Skeletal muscle satellite cell (primary cell): ENCODE measurements around the gene COX4I2.
A peak's percentile ranks its signal among the peaks of the same experiment; 100 is the strongest.
"Not testable (repeated sequence)": the region's sequence is repeated elsewhere in the genome, so short reads cannot be mapped to it uniquely, and the experiment has no call there.

Experiments used
- H3K27me3 ChIP-seq: 2 replicates; pipeline ENCODE4 v1.7.0; 2013; ENCODE audit warnings: low read length; ENCODE audit not compliant: control insufficient read depth, insufficient read depth
- H3K36me3 ChIP-seq: 2 replicates; pipeline ENCODE4 v1.7.0; 2013; ENCODE audit warnings: mild to moderate bottlenecking, control low read depth, low read length; ENCODE audit not compliant: insufficient read depth
- H3K4me1 ChIP-seq: 2 replicates; pipeline ENCODE4 v1.7.0; 2013; ENCODE audit warnings: low read length; ENCODE audit not compliant: control insufficient read depth, insufficient read depth
- H3K4me2 ChIP-seq: 2 replicates; pipeline ENCODE4 v1.7.0; 2013; ENCODE audit warnings: mild to moderate bottlenecking, low read length
- H3K4me3 ChIP-seq: 2 replicates; pipeline ENCODE4 v1.7.0; 2013; ENCODE audit warnings: low read length
- H3K9ac ChIP-seq: 2 replicates; pipeline ENCODE4 v1.7.0; 2013; ENCODE audit warnings: mild to moderate bottlenecking, low read depth, low read length, moderate library complexity
- H3K9me3 ChIP-seq: replicated peaks from 2 replicates; pipeline ENCODE4 v1.7.0; 2013; ENCODE audit warnings: mild to moderate bottlenecking, control low read depth, low read length

The COX4I2 gene

DNA sequence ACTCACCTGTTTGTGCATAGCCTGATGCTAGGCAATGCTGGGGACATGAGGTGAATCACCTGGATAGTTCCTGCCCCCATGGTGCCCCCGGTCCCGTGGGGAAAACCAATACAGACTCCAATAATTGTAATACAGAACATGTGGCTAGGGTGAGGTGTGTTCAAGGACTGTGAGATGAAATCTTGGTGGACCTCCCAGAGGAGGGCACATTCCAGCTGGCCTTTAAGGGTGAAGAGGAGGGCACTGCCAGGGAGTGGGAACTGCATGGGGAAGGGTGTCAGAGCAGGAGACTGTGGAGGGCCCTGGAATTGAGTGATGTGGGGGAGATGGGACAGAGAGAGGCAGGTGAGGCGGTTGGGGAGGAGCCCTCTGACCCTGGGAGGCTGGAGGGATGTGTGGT lies 2.5 kb downstream of the COX4I2 start:
- Histone ChIP-seq H3K4me2 (no peak overlapping the region), H3K4me3 (no peak overlapping the region), H3K4me1 (no peaks in the 10 kb centered on the region), H3K36me3 (no peaks in the 10 kb centered on the region), H3K9me3 (no peaks in the 10 kb centered on the region), H3K27me3 (peaks cover 11% of the 10 kb centered on the region), H3K9ac (no peak overlapping the region)

- no peaks in the 10 kb centered on the region for H3K4me1 ChIP-seq
- H3K27me3 ChIP-seq = peaks cover 11% of the 10 kb centered on the region
- H3K9ac ChIP-seq = no peak overlapping the region
- no peaks in the 10 kb centered on the region for H3K9me3 ChIP-seq
- no peak overlapping the region for H3K4me2 ChIP-seq
- H3K4me3 ChIP-seq = no peak overlapping the region
- H3K36me3 ChIP-seq = no peaks in the 10 kb centered on the region
Measured at GRCh38 chr20:31641391-31641790, 3.7 kb downstream of the COX4I2 start.

DNA sequence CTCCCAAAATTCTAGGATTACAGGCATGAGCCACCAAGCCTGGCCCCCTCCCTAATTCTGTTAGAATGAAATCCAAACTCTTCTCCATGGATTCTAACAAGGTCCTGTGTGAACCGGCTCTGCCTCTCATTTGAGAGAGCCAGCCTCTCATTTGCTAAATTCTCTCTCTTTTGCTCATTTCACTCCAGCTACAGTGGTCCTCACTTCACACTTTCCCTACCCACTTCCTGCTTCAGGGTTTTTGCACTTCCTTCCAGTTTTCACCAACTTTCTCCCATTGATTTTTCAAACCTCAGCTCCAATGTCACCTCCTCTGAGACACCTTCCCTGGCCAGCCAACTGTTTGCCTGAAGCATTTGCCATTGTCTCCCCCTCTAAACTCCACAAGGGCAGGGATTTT lies 5.1 kb downstream of the COX4I2 start:
- no peaks in the 10 kb centered on the region for H3K4me1 ChIP-seq
- H3K27me3 ChIP-seq = peaks cover 11% of the 10 kb centered on the region
- no peaks in the 10 kb centered on the region for H3K36me3 ChIP-seq
- no peak overlapping the region for H3K9ac ChIP-seq
- no peak overlapping the region for H3K4me2 ChIP-seq
- no peak overlapping the region for H3K4me3 ChIP-seq
- H3K9me3 ChIP-seq = no peaks in the 10 kb centered on the region

- Histone ChIP-seq H3K9ac (no peak overlapping the region), H3K9me3 (no peaks in the 10 kb centered on the region), H3K4me3 (no peak overlapping the region), H3K4me1 (no peaks in the 10 kb centered on the region), H3K36me3 (no peaks in the 10 kb centered on the region), H3K4me2 (no peak overlapping the region), H3K27me3 (peaks cover 11% of the 10 kb centered on the region)
Measured at GRCh38 chr20:31643522-31643921, 5.8 kb downstream of the COX4I2 start.

DNA sequence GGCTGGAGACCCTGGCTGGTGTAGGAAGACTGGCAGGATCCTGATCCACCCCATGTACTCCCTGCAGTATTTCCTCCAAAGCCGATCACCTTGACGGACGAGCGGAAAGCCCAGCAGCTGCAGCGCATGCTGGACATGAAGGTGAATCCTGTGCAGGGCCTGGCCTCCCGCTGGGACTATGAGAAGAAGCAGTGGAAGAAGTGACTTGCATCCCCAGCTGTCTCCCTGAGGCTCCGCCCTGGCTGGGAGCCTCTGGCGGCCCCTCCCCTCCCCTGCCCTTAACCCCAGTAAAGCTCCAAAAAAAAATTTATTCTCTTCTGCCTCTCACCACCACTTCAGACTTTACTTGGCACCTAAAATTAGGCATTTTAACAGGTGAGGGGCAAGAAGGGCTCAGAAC lies 7.0 kb downstream of the COX4I2 start:
- no peak overlapping the region for H3K9ac ChIP-seq
- no peaks in the 10 kb centered on the region for H3K4me1 ChIP-seq
- peaks cover 6% of the 10 kb centered on the region for H3K27me3 ChIP-seq
- H3K4me2 ChIP-seq = no peak overlapping the region
- no peak overlapping the region for H3K4me3 ChIP-seq
- no peaks in the 10 kb centered on the region for H3K36me3 ChIP-seq
- no peaks in the 10 kb centered on the region for H3K9me3 ChIP-seq

GRCh38 chr20:31648104-31648503 lies 10.4 kb downstream of the COX4I2 start:
- H3K4me2 ChIP-seq, H3K9me3 ChIP-seq, H3K4me3 ChIP-seq, H3K27me3 ChIP-seq, H3K9ac ChIP-seq, H3K36me3 ChIP-seq: not testable (repeated sequence)
- peaks cover 12% of the 10 kb centered on the region for H3K4me1 ChIP-seq

GRCh38 chr20:31652917-31653396 lies 15.2 kb downstream of the COX4I2 start:
- Histone ChIP-seq H3K4me2 (peak overlapping the region; percentile 56), H3K9ac (no peak overlapping the region), H3K4me1 (peaks cover 20% of the 10 kb centered on the region), H3K4me3 (no peak overlapping the region), H3K9me3 (no peaks in the 10 kb centered on the region), H3K36me3 (no peaks in the 10 kb centered on the region), H3K27me3 (no peaks in the 10 kb centered on the region)

DNA sequence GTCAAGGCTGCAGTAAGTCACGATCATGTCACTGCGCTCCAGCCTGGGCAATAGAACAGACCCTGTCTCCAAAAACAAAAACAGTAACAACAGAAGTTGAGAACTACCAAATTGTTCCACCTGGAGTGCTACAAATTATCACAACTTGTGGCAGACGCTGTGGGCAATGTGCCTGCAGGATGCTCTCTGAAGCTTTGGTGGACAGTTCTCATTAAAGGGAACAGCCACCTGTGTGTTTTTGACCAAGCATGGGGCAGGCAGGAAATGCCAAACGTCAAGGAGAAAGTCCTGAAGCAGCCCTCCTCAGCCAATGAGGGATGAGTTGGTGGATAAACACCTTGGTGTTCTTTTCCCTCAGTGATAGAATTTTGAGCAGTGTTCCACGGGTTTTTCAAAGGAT lies 15.8 kb downstream of the COX4I2 start:
- no peak overlapping the region for H3K9ac ChIP-seq
- H3K9me3 ChIP-seq = no peaks in the 10 kb centered on the region
- H3K4me2 ChIP-seq = peak overlapping the region; percentile 56
- peaks cover 20% of the 10 kb centered on the region for H3K4me1 ChIP-seq
- no peaks in the 10 kb centered on the region for H3K27me3 ChIP-seq
- no peak overlapping the region for H3K4me3 ChIP-seq
- H3K36me3 ChIP-seq = no peaks in the 10 kb centered on the region

GRCh38 chr20:31654534-31654933 lies 16.8 kb downstream of the COX4I2 start:
- Histone ChIP-seq H3K36me3 (no peaks in the 10 kb centered on the region), H3K4me1 (peaks cover 20% of the 10 kb centered on the region)

DNA sequence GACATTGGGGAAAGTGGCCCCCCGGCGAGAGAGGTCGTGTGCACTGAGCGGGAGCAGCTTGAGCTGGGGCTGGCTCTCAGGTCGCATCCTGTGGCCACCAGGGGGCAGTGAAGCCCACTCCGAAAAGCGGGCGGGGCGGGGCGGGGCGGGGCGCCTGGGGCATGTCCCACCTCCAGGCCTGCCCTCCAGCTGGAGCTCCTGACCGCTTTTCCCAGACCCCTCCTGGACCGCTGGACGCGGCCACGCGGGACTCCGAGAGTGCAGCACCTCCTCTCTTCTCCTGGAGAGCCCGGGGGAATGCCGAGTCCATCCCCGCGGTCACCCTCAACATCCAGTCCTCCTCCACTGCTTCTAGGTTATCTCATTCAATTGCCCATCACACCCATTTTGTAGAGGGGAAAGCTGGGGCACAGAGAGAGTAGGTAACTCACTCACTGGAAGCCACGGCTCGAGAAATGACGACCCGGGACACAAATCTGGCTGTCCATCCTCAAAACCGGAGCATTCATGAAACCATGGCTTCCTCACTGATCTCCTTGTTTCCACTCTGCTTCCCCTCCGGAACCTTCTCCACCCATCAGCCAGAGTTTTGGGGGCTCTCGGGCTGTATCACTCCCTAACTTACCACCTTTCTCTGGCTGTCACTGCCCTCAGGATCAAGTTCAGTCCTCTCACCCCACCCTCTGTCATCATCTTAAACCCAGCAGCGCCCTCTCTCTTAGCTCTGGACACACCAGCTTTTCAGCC lies 24.1 kb downstream of the COX4I2 start:
- Histone ChIP-seq H3K4me2 (peak overlapping the region; percentile 77), H3K9me3 (no peaks in the 10 kb centered on the region), H3K4me3 (peak overlapping the region; percentile 48), H3K9ac (peak overlapping the region; percentile 44), H3K27me3 (no peaks in the 10 kb centered on the region), H3K4me1 (peaks cover 39% of the 10 kb centered on the region), H3K36me3 (peaks cover 36% of the 10 kb centered on the region)

More at GRCh38 chr20:31654534-31654933, 16.8 kb downstream of the COX4I2 start:
- no peaks in the 10 kb centered on the region for H3K27me3 ChIP-seq
- H3K4me2 ChIP-seq = no peak overlapping the region
- no peak overlapping the region for H3K4me3 ChIP-seq
- H3K9ac ChIP-seq = no peak overlapping the region
- no peaks in the 10 kb centered on the region for H3K9me3 ChIP-seq

DNA sequence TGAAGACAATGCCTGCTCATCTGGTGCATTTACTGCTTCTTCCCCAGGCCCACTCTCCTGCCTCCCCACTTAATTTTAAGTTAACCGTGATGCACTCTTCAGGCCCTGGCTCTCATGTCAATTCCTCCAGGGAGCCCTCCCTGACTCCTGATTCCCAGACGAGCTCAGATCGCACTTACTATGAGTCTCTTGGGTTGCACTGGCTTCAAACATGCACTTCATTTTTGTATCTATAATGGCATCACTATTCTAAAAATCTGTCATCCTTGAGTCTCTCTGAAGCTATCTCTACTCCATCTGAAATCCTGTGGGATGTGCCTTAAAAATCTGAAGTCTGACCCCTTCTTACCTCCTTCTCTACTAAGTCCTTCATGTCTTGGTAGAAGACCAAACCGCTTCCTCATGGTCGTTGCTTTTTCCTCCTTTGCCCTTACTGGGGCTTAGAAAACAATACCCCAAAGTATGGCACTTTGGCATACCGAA lies 24.7 kb downstream of the COX4I2 start:
- Histone ChIP-seq H3K9ac (peak overlapping the region; percentile 1), H3K4me2 (peak overlapping the region; percentile 77), H3K4me3 (no peak overlapping the region), H3K9me3 (no peaks in the 10 kb centered on the region), H3K4me1 (peaks cover 43% of the 10 kb centered on the region), H3K36me3 (peaks cover 40% of the 10 kb centered on the region), H3K27me3 (no peaks in the 10 kb centered on the region)

- Histone ChIP-seq H3K27me3 (no peaks in the 10 kb centered on the region), H3K4me1 (peaks cover 47% of the 10 kb centered on the region), H3K4me2 (no peak overlapping the region), H3K4me3 (no peak overlapping the region), H3K36me3 (peaks cover 46% of the 10 kb centered on the region), H3K9ac (peak overlapping the region; percentile 20), H3K9me3 (no peaks in the 10 kb centered on the region)
Measured at GRCh38 chr20:31663524-31663837, 25.8 kb downstream of the COX4I2 start.
